IMR-90 (cell line): Measurements from ENCODE around the gene TP73. TPM values are rescaled to one million over a fixed set of nuclear protein-coding genes. Genes with fewer than 3 reads are reported as not detected.

Experiments
- ATAC-seq: fragments of 200-7000 bp; cut with Tn5 transposase; 2 replicates; pipeline ENCODE4 v1.9.1; 2020; ENCODE audit warnings: low read depth, mild to moderate bottlenecking, moderate library complexity
- BruUV-seq: library from RNA; stranded (reverse); fragments of 400-500 nt; replicated peaks from 2 replicates; lab custom pipeline; 2021; lab: Mats Ljungman, UMichigan
- CTCF ChIA-PET: fragments of 300-600 bp; formaldehyde crosslinking; extraction: SDS; loops from one replicate; lab custom pipeline; 2021; ENCODE audit warnings: antibody characterized with exemption; lab: Yijun Ruan, JAX
- POLR2A ChIA-PET: fragments of 300-600 bp; sonication (Branson Sonifier 250); formaldehyde crosslinking; loops from one replicate; lab custom pipeline; 2022; ENCODE audit warnings: antibody characterized with exemption; ENCODE audit not compliant: unreplicated experiment; lab: Charles Lee
- DNase-seq: peaks from one replicate; pipeline ENCODE4 v3.0.0; 2013
- H2AFZ ChIP-seq: replicated peaks from 2 replicates; pipeline ENCODE3; 2013; ENCODE audit warnings: low read length, mild to moderate bottlenecking; ENCODE audit not compliant: poor library complexity
- H2AK5ac ChIP-seq: 2 replicates; pipeline ENCODE4 v1.6.1; 2013; ENCODE audit warnings: low read depth, low read length, inconsistent platforms
- H2AK9ac ChIP-seq: replicated peaks from 2 replicates; pipeline ENCODE3; 2013; ENCODE audit warnings: mild to moderate bottlenecking, low read depth, low read length, moderate library complexity; ENCODE audit not compliant: poor library complexity
- H2BK120ac ChIP-seq: 2 replicates; pipeline ENCODE4 v1.6.1; 2013; ENCODE audit warnings: low read depth, low read length, inconsistent platforms
- H2BK15ac ChIP-seq: 3 replicates; pipeline ENCODE4 v1.6.1; 2013; ENCODE audit warnings: low read depth, low read length, inconsistent platforms
- H2BK20ac ChIP-seq: 2 replicates; pipeline ENCODE4 v1.6.1; 2013; ENCODE audit warnings: low read depth, mild to moderate bottlenecking, inconsistent platforms, low read length, moderate library complexity
- H2BK5ac ChIP-seq: 2 replicates; pipeline ENCODE4 v1.6.1; 2013; ENCODE audit warnings: mild to moderate bottlenecking, low read depth, low read length, inconsistent platforms; ENCODE audit not compliant: poor library complexity, severe bottlenecking
- H3K14ac ChIP-seq: replicated peaks from 2 replicates; pipeline ENCODE4 v1.6.1; 2013; ENCODE audit warnings: low read depth, low read length, inconsistent platforms
- H3K18ac ChIP-seq: 2 replicates; pipeline ENCODE4 v1.6.1; 2013; ENCODE audit warnings: low read depth, low read length, control low read depth
- H3K23ac ChIP-seq: 2 replicates; pipeline ENCODE4 v1.6.1; 2013; ENCODE audit warnings: low read depth, low read length, inconsistent platforms
- H3K27ac ChIP-seq: 2 replicates; pipeline ENCODE4 v1.5.1; 2013; ENCODE audit warnings: mild to moderate bottlenecking, control low read depth, low read length; ENCODE audit not compliant: insufficient read depth
- H3K27me3 ChIP-seq: 2 replicates; pipeline ENCODE4 v1.6.1; 2013; ENCODE audit warnings: low read length; ENCODE audit not compliant: control insufficient read depth, insufficient read depth
- H3K36me3 ChIP-seq: 2 replicates; pipeline ENCODE4 v1.6.1; 2013; ENCODE audit warnings: low read length, mixed read lengths; ENCODE audit not compliant: control insufficient read depth, insufficient read depth
- H3K4ac ChIP-seq: 2 replicates; pipeline ENCODE4 v1.6.1; 2013; ENCODE audit warnings: low read depth, low read length, inconsistent platforms
- H3K4me1 ChIP-seq: 2 replicates; pipeline ENCODE4 v1.6.1; 2013; ENCODE audit warnings: low read length, mixed read lengths; ENCODE audit not compliant: control insufficient read depth, insufficient read depth
- H3K4me2 ChIP-seq: 2 replicates; pipeline ENCODE4 v1.6.1; 2013; ENCODE audit warnings: low read depth, mild to moderate bottlenecking, control low read depth, low read length, moderate library complexity
- H3K4me3 ChIP-seq: 2 replicates; pipeline ENCODE4 v1.5.1; 2013; ENCODE audit warnings: low read depth, mild to moderate bottlenecking, control low read depth, low read length, moderate library complexity; ENCODE audit not compliant: insufficient read depth
- H3K56ac ChIP-seq: 2 replicates; pipeline ENCODE4 v1.6.1; 2013; ENCODE audit warnings: low read length, inconsistent platforms; ENCODE audit not compliant: insufficient read depth; ENCODE audit errors: extremely low read depth
- H3K79me1 ChIP-seq, 2 experiments: 2 replicates each; pipeline ENCODE4 v1.6.1; 2013; ENCODE audit warnings: low read length in 2 of 2, inconsistent platforms in 1 of 2, low read depth in 1 of 2
- H3K9ac ChIP-seq: 2 replicates; pipeline ENCODE4 v1.6.1; 2013; ENCODE audit warnings: low read depth, low read length, control low read depth
- H3K9me1 ChIP-seq: 2 replicates; pipeline ENCODE4 v1.6.1; 2013; ENCODE audit warnings: low read length, inconsistent platforms; ENCODE audit not compliant: insufficient read depth
- H3K9me3 ChIP-seq: 2 replicates; pipeline ENCODE4 v1.6.1; 2013; ENCODE audit warnings: low read length; ENCODE audit not compliant: control insufficient read depth, insufficient read depth
- H4K20me1 ChIP-seq: 2 replicates; pipeline ENCODE4 v1.6.1; 2013; ENCODE audit warnings: low read length, inconsistent platforms; ENCODE audit not compliant: insufficient read depth
- H4K5ac ChIP-seq: 2 replicates; pipeline ENCODE4 v1.6.1; 2013; ENCODE audit warnings: mild to moderate bottlenecking, low read depth, low read length, control low read depth
- H4K8ac ChIP-seq, 2 experiments: 2 replicates each; pipeline ENCODE4 v1.6.1; 2013; ENCODE audit warnings: low read depth in 2 of 2, low read length in 2 of 2, control low read depth in 1 of 2, inconsistent platforms in 1 of 2
- H4K91ac ChIP-seq: 2 replicates; pipeline ENCODE4 v1.6.1; 2013; ENCODE audit warnings: low read depth, low read length, inconsistent platforms; ENCODE audit not compliant: insufficient read depth
- MXI1 ChIP-seq: IDR thresholded peaks from 2 replicates; pipeline ENCODE4 v1.6.1; 2012; ENCODE audit warnings: low read depth, mild to moderate bottlenecking, low read length, moderate library complexity, borderline replicate concordance
- RAD21 ChIP-seq: IDR thresholded peaks from 2 replicates; pipeline ENCODE4 v1.6.1; 2012; ENCODE audit warnings: low read length, improper control_type of control experiment
- WGBS, 2 experiments: methylation state at CpG; one replicate each; pipeline versions ENCODE4 v1.1.5 to v1.1.7; 2013; ENCODE audit warnings: missing lambda C conversion rate in 2 of 2; ENCODE audit not compliant: insufficient read length in 1 of 2; ENCODE audit errors: extremely low coverage in 2 of 2; 5-methylcytosine and 5-hydroxymethylcytosine counted together
- dilution Hi-C: fragments of 300-500 bp; cut with HindIII; formaldehyde crosslinking; loops from one replicate; pipeline ENCODE4 v1.14.3; 2018; ENCODE audit warnings: low sequenced_read_pairs; ENCODE audit not compliant: unreplicated experiment
- in situ Hi-C: fragments of 300-500 bp; cut with MboI; formaldehyde crosslinking; loops from 3 replicates; pipeline ENCODE4 v1.14.3; 2019; ENCODE audit warnings: low sequenced_read_pairs, inconsistent platforms, mixed read lengths
- intact Hi-C: fragments of 100-400 bp; cut with micrococcal nuclease; formaldehyde crosslinking; loops from 2 replicates; pipeline ENCODE4 v1.10.0; 2022
- polyA plus RNA-seq, 3 experiments: library from polyadenylated mRNA; depleted of rRNA; stranded (reverse); fragments of >200 nt; gene quantifications; 2 replicates each; pipeline ENCODE4 v1.2.3, GENCODE V29; 2012; ENCODE audit warnings: low replicate concordance in 1 of 3
- total RNA-seq: library from RNA; depleted of rRNA; stranded (reverse); fragments of >200 nt; gene quantifications from 2 replicates; pipeline ENCODE4 v1.2.3, GENCODE V29; 2012

The TP73 gene
- total and polyA plus RNA-seq, 2 of the 4 experiments (the other 2 are of a cell fraction): not detected

GRCh38 chr1:3731583-3732433 is 79.5 kb downstream of the TP73 start:
- no peak overlapping the region for H3K23ac ChIP-seq
- H4K8ac ChIP-seq: no peak overlapping the region
- no peak overlapping the region for H4K91ac ChIP-seq
- no peak overlapping the region for H3K4me2 ChIP-seq
- 66% methylated on average over 8 of the region's 25 CpGs; no CpG with 5 or more reads in 1 of the 2 experiments for WGBS, 2 experiments
- H2AK9ac ChIP-seq: no peak overlapping the region
- no peak overlapping the region for H3K9ac ChIP-seq
- H3K56ac ChIP-seq: no peak overlapping the region
- no peak overlapping the region for H2BK5ac ChIP-seq
- H3K14ac ChIP-seq: no peak overlapping the region
- no peak overlapping the region for H2BK120ac ChIP-seq
- in situ Hi-C loops: no loop called here
- intact Hi-C loops: no loop called here
- peak overlapping the region; percentile 51 for H2AFZ ChIP-seq
- ATAC-seq: no peak
- no peak overlapping the region for H3K4ac ChIP-seq
- dilution Hi-C loops: no loop called here
- ChIA-PET POLR2A (no interaction called here), CTCF (no interaction called here)
- no peak for TF ChIP-seq MXI1
- no peak for TF ChIP-seq RAD21
- BruUV-seq: no TSS peak
- no peak overlapping the region for H3K27ac ChIP-seq
- no peak overlapping the region for H4K5ac ChIP-seq
- no peak overlapping the region for H2BK15ac ChIP-seq
- DNase-seq: no peak
- H2BK20ac ChIP-seq: no peak overlapping the region
- no peaks in the 10 kb centered on the region for H3K9me3 ChIP-seq
- no peak overlapping the region for H2AK5ac ChIP-seq
- H3K36me3 ChIP-seq: peaks cover 7% of the 10 kb centered on the region
- H3K4me1 ChIP-seq: no peaks in the 10 kb centered on the region
- no peaks in the 10 kb centered on the region for H4K20me1 ChIP-seq
- H3K79me1 ChIP-seq: no peaks in the 10 kb centered on the region
- no peaks in the 10 kb centered on the region for H3K9me1 ChIP-seq
- H3K18ac ChIP-seq: no peak overlapping the region
- no peak overlapping the region for H3K4me3 ChIP-seq
- no peaks in the 10 kb centered on the region; the same call in 1 of the 2 replicates for H3K27me3 ChIP-seq
